Embryonic facial prominence (tissue), 1 donor: ENCODE results near the gene IL16.

ENCODE experiments used
- DNase-seq: peaks from one replicate; pipeline ENCODE4 v3.0.0-alpha.2; 2016; ENCODE audit errors: extremely low spot score

The IL16 gene

GRCh38 chr15:81255958-81256320, 59.3 kb downstream of the IL16 start:
- no peak for DNase-seq

- DNase-seq = peak; percentile 58
Observed at GRCh38 chr15:81256916-81257315, 60.2 kb downstream of the IL16 start.

GRCh38 chr15:81257435-81257834, 60.8 kb downstream of the IL16 start:
- DNase-seq = no peak

DNA sequence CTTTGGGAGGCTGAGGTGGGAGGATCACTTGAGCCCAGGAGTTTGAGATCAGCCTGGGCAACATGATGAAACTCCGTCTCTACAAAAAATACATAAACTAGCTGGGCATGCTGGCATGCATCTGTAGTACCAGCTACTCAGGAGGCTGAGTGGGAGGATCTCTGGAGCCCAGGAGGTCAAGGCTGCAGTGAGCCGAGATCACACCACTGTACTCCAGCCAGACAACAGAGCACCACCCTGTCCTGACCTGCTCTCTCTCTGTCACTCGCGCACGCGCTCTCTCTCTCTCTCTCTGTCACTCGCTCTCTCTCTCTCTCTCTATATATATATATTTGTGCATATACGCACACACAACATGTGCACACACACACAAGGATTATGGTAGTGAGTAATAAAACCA, 61.8 kb downstream of the IL16 start:
- no peak for DNase-seq

DNA sequence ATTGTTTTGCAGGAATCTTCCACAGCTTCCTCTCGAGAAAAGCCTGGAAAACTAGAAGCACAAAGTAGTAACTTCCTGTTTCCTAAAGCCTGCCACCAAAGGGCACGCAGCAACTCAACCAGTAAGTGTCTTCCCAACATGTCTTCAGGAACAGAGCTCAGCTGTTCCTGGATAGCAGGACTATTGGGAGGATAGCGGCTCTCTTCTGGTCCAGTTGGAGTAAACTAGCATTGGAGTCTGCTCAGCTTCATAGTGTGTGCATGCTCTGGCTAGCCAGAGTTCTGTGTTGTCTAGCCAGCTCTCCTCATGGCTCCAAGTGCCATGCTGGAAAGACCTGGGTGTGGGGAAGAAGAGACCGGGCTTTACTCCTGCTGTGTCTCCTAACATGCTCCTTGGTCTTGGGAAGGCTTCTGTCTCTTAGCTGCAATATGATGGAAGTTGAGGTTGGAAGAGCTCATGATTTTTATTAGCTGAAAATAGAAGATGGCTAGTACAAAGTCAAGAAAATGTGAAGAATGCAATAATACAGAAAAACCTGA, 63.1 kb downstream of the IL16 start:
- no peak for DNase-seq

DNA sequence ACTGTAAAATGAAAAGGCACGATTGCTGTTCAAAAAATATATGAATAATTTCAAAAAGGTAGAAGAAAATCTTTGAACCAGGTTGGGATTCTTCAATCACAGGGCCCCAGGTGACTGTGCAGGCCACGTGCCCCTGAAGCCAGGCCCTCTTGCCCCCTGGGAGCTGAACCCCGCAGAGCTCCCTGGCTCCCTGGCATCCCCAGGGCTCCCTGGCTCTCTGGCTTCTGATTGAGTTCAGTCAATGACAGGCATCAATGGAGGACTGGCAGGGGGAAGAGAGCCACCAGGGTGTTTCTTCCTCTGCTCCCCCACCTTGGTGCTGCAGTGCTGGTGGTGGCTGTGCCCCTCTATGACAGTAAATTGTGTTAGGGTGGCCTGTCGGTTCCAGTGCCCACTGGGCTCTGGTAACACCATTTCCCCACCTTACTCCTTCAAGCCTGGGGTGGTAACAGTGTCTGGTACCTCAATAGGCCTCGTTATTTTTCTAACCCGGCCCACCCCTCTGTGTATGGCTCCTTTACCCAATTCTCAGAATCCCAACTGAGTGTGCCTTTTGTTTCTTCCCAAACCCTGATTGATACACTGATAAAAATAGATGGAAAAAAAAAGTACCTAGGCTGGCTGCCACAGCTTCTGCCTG, 64.6 kb downstream of the IL16 start:
- no peak for DNase-seq

- DNase-seq = no peak
Observed at GRCh38 chr15:81263477-81263876, 66.8 kb downstream of the IL16 start.

GRCh38 chr15:81264072-81264857, 67.6 kb downstream of the IL16 start:
- DNase-seq = no peak

- no peak for DNase-seq
Observed at GRCh38 chr15:81265256-81265943, 68.7 kb downstream of the IL16 start.

GRCh38 chr15:81265944-81266775, 69.5 kb downstream of the IL16 start:
- DNase-seq = peak; percentile 75

DNA sequence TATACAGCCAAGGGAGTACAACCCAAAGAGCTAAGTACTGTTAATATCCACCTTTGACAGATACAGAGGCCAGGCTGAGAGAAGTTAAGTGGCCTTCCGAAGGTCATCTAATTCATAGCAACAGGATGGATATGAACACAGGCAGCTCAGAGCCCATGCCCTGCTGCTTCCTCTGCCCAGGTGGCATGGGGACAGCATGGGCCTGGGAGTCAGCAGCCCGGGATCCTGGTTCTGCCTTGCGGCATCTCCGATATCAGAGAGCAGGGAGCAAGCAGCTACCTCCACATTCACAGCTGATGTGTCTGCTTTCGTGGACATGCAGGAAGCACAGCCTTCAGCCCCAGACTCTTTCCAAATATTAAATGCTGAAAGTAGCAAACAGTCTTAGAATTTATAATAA, 71.7 kb downstream of the IL16 start:
- no peak for DNase-seq

DNA sequence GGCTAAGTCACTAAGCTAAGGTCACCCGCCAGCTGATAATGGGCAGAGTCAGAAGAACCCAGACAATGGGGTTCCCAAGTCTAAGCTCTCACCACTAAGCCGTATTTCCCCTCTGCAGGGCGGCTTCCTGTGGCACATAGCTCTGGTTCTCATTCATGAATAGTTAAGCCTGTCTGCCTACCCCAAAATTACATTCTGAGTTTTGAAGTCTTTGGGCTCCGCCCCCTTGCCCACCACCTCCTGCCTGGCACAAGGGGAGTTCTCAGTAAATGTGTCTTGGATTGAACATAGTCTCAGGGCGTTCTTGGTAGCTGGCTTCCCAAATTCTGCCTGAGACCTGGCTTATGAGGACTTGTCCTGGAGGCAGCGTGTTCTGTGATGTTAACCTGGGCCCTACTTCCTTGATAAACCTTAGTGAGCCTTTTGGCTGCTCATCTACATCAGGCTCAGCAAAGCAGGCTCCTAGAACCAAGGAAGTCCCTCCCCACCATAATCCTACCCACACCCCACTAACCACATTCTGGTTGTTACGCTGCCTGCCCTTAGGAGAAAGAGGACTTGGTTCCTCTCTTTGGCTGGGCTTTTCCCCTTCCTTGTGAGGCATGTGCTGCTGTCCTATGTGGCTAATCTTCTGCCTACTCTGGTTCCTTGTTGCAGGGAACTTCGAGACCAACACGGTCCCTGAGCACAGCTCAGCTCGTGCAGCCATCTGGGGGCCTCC, 72.4 kb downstream of the IL16 start:
- no peak for DNase-seq

GRCh38 chr15:81270188-81270587, 73.5 kb downstream of the IL16 start:
- no peak for DNase-seq

DNA sequence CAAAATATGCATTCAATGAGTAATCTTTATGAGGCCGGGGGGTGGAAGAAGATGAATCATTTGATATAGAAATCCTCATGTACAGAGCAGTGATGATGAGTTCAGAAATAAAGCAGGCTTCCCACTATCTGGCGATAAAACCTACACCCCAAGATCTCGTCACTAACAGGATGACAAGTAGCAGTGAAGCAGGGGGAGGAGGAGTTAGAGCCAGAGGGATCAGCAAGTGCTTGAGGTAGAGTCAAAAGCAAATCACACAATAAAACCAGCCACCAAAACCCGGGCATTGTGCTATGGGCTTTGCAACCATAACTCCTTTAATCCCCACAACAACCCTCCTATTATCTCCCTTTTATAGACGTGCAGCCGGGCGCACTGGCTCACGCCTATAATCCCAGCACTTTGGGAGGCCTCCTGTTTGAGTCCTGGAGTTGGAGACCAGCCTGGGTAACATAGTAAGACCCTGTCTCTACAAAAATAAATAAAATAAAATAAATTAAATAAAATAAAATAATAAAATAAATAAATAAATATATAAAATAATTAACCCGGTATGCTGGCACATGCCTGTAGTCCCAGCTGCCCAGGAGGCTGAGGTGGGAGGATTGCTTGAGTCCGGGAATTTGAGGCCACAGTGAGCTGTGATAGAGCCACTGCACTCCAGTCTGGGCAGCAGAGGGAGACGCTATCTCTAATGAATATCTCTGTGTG, 74.3 kb downstream of the IL16 start:
- no peak for DNase-seq

DNA sequence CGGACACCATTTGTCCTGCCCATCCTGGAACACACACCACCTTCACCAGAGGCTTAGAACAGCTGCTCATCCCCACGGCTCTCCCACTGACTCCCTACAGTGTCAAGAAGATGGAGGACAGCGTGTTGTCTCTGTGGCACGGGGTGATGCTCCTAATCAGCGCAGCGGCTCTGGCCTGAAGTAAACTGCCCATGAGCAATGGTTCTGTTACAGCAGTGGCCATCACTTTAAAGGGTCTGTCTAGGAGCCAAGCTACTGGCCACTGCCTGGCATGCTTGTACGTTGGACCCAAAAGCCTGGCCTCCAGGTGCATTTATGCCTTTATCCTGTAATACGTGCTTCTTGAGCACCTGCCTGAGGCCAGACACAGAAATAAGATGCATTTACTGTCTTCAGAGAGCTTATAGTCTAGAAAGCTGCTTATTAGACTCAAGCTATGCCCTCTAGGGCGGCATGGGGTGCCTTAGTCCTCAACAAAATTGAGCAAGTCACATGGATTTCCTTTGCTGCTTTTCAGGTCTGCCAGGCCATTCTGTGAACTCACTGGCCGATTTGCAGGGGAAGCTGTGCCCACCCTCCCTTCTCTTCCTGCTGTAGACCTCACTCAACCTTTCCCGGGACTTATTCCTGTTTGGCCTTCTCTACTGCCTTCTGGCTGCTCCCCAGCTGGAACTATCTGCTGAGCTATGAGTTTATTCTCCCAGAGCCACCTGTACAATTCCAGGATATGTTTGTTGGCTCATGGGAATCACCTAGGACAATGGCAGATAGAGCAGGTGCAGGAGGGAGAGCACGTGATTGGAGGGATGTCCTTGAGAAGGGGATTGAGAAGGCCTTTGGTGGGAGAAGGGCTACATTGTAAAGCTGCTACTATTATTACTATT, 75.3 kb downstream of the IL16 start:
- DNase-seq = no peak

GRCh38 chr15:81273200-81273599, 76.5 kb downstream of the IL16 start:
- DNase-seq = no peak

DNA sequence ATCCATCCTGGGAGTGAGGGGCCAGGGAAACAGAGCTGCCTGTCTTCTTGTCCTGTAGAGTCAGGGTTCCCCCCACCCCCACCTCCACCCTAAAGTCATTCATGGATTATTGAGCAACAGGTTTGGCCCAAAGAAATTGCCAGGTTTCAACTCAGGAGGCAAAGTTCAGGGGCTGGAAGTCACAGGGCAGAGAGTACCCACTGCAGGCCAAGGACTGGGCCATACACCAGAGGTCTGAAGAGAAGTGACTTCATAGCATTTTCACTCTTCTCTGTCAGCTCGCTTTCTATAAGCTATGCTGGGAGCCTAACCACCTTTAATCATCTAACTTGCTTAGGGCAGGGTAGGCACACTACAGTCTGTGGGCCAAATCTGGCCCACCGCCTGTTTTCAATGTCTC, 77.2 kb downstream of the IL16 start:
- no peak for DNase-seq

DNA sequence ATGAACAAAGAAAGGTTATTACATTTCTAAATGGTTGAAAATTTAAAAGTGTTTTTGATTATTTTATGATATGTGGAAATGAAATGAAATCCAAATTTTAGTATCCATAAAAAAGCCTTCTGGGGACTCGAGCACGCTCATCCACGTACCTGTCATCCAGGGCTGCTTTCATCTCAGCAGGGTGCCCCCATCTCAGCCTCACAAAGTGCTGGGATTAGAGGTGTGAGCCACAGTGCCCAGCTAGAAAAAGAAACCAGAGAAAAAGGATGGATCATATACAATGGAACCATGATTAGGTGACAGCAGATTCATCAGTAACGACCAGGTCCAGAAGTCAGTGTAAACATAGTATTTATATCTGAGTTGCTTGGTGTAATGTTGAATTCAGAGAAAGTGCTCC, 77.6 kb downstream of the IL16 start:
- no peak for DNase-seq

DNA sequence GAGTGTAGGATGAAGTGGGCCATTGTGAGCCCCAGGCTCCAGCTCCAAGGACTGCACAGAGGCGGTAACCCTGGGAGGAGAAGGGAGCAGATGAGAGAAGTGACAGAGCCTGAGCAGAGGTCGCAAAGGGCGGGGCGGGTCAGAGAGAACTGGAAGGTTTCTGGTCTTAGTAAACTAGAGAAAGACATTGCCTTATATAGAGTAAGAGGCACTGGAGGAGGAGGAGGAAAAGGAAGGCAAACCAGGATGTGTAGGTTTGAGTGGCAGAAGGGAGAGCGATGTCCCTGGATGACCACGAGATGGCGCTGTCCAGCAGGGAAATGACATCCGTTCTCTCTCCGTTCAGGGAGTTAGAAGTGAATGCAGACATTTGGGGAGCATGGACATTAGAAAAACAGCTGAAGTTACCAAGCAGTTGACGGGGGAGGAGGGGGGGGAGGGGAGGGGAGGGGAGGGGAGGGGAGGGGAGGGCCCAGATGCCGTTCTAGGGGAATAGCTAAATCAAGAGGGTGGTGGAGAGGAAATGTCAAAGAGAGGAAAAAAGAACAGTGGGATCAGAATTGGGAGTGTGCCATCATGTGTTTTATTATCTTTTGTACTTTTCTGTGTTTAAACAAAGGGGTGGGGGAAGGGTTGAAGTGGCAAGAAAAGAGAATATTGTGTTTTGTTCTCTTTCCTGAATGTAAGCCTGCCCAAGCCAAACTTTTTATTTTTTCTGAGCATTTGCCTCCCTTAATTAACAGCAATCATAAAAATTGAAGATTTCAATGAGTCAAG, 78.4 kb downstream of the IL16 start:
- DNase-seq = peak; percentile 64
